Testis (tissue), 3 donors: ENCODE data around the gene TEX22. TPM values are rescaled to one million over a fixed set of nuclear protein-coding genes. Genes with fewer than 3 reads are reported as not detected.

Experiments used
- DNase-seq: peaks from one replicate; pipeline ENCODE4 v3.0.0-alpha.2; 2019
- H3K27ac ChIP-seq, 2 donors: fragments of 200-600 bp; sonication (generic); one replicate each; pipeline ENCODE4 v1.5.1; 2019
- H3K27me3 ChIP-seq: fragments of 200-600 bp; sonication (generic); one replicate; pipeline ENCODE4 v1.5.1; 2019
- H3K36me3 ChIP-seq: fragments of 200-600 bp; sonication (generic); one replicate; pipeline ENCODE4 v1.5.1; 2017; ENCODE audit warnings: low read depth; ENCODE audit errors: missing control alignments
- H3K4me1 ChIP-seq: fragments of 200-600 bp; sonication (generic); one replicate; pipeline ENCODE4 v1.5.1; 2019
- H3K4me3 ChIP-seq, 2 donors: fragments of 200-600 bp; sonication (generic); one replicate each; pipeline ENCODE4 v1.5.1; 2017 to 2019
- H3K9me3 ChIP-seq: fragments of 200-600 bp; sonication (generic); one replicate; pipeline ENCODE4 v1.5.1; 2017
- POLR2A ChIP-seq: fragments of 450-650 bp; IDR thresholded peaks from one replicate; pipeline ENCODE4 v1.6.1; 2017; ENCODE audit warnings: antibody characterized with exemption, mild to moderate bottlenecking, moderate library complexity
- WGBS, 2 donors: methylation state at CpG; one replicate each; pipeline ENCODE4 v1.1.5; 2018; 5-methylcytosine and 5-hydroxymethylcytosine counted together
- intact Hi-C: fragments of 100-400 bp; cut with DNase I; formaldehyde crosslinking; loops from one replicate; pipeline ENCODE4 v1.15.1; 2023; ENCODE audit warnings: low total_unique reads
- polyA plus RNA-seq: library from polyadenylated mRNA; stranded (reverse); fragments of 350-450 nt; fragmentation: Illumina TruSeq; extraction: RNeasy Lipid Tissue Mini Kit (QIAGEN cat#74804); gene quantifications from one replicate; pipeline ENCODE4 v1.2.3, GENCODE V29; 2014; ENCODE audit warnings: low read depth, low replicate concordance; ENCODE audit not compliant: insufficient read depth
- total RNA-seq, 2 donors: library from RNA; depleted of rRNA; stranded (reverse); fragments of >200 nt; gene quantifications; one replicate each; pipeline ENCODE4 v1.2.3, GENCODE V29; 2016
- TF ChIP-seq, protein P1 (sequence below), 3 experiments: fragments of 450-650 bp in 2 of 3; fragments of 200-600 bp in 1 of 3; sonication (generic) in 1 of 3; IDR thresholded peaks; one replicate each; pipeline ENCODE4 v1.5.1; 2016 to 2019; ENCODE audit warnings: antibody characterized with exemption in 3 of 3, mild to moderate bottlenecking in 2 of 3, moderate library complexity in 1 of 3

The TEX22 gene
- total and polyA plus RNA-seq, 3 donors from 2014 or later = 5.2 to 21.5 (median 6.6) TPM

DNA sequence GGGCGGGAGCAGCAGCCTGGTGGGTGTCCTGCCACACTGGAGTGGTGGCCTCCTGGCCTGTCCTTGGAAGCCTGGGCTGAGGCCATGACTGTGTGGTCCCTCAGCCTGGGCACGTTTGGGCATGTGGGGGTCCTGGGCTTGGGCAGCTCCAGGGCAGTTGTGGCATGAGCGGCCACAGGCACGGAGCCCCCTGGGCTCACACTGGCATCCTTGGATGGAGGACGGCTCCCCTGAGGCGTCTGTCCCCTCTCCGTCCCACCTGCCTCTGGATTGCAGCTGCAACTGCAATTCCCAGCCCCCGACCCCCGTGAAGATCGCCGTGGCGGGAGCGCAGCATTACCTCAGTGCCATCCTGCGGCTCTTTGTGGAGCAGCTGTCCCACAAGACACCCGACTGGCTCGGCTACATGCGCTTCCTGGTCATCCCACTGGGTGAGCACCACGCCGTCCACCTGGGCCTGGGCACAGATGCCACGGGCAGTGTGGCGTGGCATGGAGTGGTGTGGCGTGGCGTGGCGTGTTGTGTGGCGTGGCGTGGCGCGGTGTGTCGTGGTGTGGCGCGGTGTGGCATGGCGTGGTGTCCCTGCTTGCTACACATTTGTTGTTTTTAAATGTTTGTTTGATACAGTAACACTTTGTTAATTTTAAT, 15.1 kb upstream of the TEX22 start:
- Histone ChIP-seq H3K9me3 (no peaks in the 10 kb centered on the region), H3K27me3 (no peaks in the 10 kb centered on the region), H3K4me3 (no peak overlapping the region), H3K27ac (no peak overlapping the region), H3K4me1 (no peaks in the 10 kb centered on the region), H3K36me3 (no peaks in the 10 kb centered on the region)
- WGBS, 2 donors = 95 to 97% methylated on average over 15 to 32 of the region's 32 CpGs
- DNase-seq = no peak
- intact Hi-C loops = no loop called here
- TF ChIP-seq, protein P1, sequence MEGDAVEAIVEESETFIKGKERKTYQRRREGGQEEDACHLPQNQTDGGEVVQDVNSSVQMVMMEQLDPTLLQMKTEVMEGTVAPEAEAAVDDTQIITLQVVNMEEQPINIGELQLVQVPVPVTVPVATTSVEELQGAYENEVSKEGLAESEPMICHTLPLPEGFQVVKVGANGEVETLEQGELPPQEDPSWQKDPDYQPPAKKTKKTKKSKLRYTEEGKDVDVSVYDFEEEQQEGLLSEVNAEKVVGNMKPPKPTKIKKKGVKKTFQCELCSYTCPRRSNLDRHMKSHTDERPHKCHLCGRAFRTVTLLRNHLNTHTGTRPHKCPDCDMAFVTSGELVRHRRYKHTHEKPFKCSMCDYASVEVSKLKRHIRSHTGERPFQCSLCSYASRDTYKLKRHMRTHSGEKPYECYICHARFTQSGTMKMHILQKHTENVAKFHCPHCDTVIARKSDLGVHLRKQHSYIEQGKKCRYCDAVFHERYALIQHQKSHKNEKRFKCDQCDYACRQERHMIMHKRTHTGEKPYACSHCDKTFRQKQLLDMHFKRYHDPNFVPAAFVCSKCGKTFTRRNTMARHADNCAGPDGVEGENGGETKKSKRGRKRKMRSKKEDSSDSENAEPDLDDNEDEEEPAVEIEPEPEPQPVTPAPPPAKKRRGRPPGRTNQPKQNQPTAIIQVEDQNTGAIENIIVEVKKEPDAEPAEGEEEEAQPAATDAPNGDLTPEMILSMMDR (IDR thresholded peaks at IDR 0.05) = no peak
- TF ChIP-seq POLR2A = no peak

DNA sequence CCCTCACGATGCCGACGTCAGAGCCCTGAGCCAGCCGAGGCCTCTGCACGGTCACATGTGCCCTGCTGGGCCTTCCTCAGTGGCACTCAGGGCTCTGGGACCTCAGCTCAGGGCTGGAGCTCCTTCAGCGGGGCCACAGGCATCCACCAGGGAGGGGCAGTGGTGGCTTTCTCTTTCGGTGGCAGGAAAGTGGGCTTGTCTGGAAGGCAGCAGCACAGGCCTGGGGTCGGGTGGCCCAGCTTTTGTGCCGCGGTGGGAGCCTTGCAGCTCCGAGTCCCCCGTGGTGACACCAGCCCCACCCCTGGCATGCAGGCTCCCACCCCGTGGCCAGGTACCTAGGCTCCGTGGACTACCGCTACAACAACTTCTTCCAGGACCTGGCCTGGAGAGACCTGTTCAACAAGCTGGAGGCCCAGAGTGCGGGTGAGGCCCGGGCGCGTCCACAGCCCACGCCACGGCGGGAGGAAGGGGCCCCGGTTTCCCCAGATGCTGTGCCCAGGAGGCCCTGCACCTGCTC, 14.2 kb upstream of the TEX22 start:
- H3K36me3 ChIP-seq = no peaks in the 10 kb centered on the region
- DNase-seq = no peak
- 94 to 95% methylated on average over 9 to 21 of the region's 23 CpGs for WGBS, 2 donors
- TF ChIP-seq, protein P1 (IDR thresholded peaks at IDR 0.05) = no peak
- TF ChIP-seq POLR2A = no peak
- no peak overlapping the region for H3K27ac ChIP-seq
- H3K27me3 ChIP-seq = no peaks in the 10 kb centered on the region
- no peaks in the 10 kb centered on the region for H3K4me1 ChIP-seq
- intact Hi-C loops = no loop called here
- no peak overlapping the region for H3K4me3 ChIP-seq
- no peaks in the 10 kb centered on the region for H3K9me3 ChIP-seq

DNA sequence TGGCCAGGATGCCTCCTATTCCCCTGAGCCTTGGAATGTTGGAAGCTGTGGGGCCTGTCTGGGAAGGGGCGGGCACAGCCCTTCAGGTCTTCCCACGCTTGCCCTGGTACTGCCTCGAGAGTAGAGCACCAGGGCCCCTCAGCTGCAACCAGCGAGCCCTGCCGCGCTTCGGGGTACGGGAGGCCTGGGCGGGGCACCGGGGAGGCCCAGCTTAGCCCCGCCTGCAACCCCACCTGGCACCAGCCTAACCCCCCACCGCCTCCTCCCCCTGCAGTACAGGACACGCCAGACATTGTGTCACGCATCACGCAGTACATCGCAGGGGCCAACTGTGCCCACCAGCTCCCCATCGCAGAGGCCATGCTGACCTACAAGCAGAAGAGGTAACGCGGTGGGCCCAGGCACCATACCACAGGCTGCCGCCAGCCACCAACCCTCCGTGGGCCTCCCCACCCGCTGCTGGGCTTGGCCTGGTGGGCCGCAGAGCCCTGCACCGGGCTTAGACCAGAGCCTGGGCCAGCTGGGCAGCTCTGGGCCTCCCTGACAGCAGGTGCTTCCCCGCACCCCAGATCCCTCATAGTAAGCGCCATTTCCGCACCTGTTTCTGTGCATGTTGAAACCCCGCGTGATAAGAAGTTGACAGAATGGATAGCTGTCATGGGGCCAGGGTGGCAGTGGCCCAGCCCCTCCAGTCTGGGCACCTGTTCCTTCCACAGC, 13.6 kb upstream of the TEX22 start:
- Histone ChIP-seq H3K36me3 (no peaks in the 10 kb centered on the region), H3K27me3 (no peaks in the 10 kb centered on the region), H3K4me1 (no peaks in the 10 kb centered on the region), H3K9me3 (no peaks in the 10 kb centered on the region), H3K27ac (no peak overlapping the region), H3K4me3 (no peak overlapping the region)
- no peak for TF ChIP-seq POLR2A
- TF ChIP-seq, protein P1 (IDR thresholded peaks at IDR 0.05) = no peak
- 87 to 95% methylated on average over 3 to 27 of the region's 29 CpGs for WGBS, 2 donors
- no peak for DNase-seq
- intact Hi-C loops = no loop called here

DNA sequence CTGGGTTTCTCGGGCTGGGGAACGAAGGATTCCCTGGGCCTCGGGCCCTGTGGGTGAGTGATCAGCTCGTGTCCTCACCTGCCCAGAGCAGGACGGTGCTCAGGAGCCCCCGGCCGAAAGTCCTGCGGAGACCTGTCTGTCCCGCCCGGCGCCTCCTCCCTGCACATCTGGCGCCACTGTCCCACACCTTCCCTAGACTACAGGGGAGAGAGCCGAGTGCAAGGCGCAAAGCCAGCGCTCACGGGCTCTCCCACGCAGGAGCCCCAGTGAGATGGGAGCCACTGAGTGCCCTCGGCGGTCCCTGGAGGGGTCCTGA, 13.1 kb upstream of the TEX22 start:
- H3K9me3 ChIP-seq = no peaks in the 10 kb centered on the region

More for the DNA sequence above, 13.1 kb upstream of the TEX22 start:
- Histone ChIP-seq H3K27ac (no peak overlapping the region), H3K36me3 (no peaks in the 10 kb centered on the region), H3K27me3 (no peaks in the 10 kb centered on the region), H3K4me1 (no peaks in the 10 kb centered on the region), H3K4me3 (no peak overlapping the region)
- WGBS, 2 donors = 95% methylated on average over 4 to 19 of the region's 19 CpGs
- intact Hi-C loops = no loop called here
- DNase-seq = no peak
- no peak for TF ChIP-seq POLR2A
- TF ChIP-seq, protein P1 (IDR thresholded peaks at IDR 0.05) = no peak
